GM12878 (cell line): ENCODE data around the gene MPDZ. TPM values are rescaled to one million over a fixed set of nuclear protein-coding genes. Genes with fewer than 3 reads are reported as not detected.

Experiments used
- ATAC-seq: fragments of 200-7000 bp; cut with Tn5 transposase; 3 replicates; pipeline ENCODE4 v1.9.1; 2020; ENCODE audit warnings: mild to moderate bottlenecking, moderate library complexity
- BruUV-seq: library from RNA; stranded (reverse); fragments of 400-500 nt; replicated peaks from 2 replicates; lab custom pipeline; 2021; lab: Mats Ljungman, UMichigan
- CTCF ChIA-PET: fragments of 300-600 bp; sonication (Branson Sonifier 250); formaldehyde crosslinking; extraction: SDS; loops from one replicate; lab custom pipeline; 2021; ENCODE audit warnings: inconsistent platforms; lab: Yijun Ruan, JAX
- POLR2A ChIA-PET: fragments of 350-600 bp; formaldehyde crosslinking; extraction: SDS; loops from one replicate; lab custom pipeline; 2021; ENCODE audit warnings: inconsistent platforms; lab: Charles Lee
- RAD21 ChIA-PET: fragments of 300-600 bp; sonication (Branson Sonifier 250); formaldehyde crosslinking; loops from one replicate; lab custom pipeline; 2023; ENCODE audit warnings: antibody characterized with exemption; ENCODE audit not compliant: unreplicated experiment; lab: Charles Lee
- SMC1A ChIA-PET: fragments of 300-600 bp; sonication (Branson Sonifier 250); formaldehyde crosslinking; loops from one replicate; lab custom pipeline; 2023; ENCODE audit not compliant: unreplicated experiment, uncharacterized antibody; lab: Charles Lee
- DNase-seq: peaks from one replicate; pipeline ENCODE4 v3.0.0-alpha.2; 2011; ENCODE audit warnings: low read depth, low spot score
- FAIRE-seq: peaks from 3 replicates; lab custom pipeline; 2011; peaks lifted over from hg19 to GRCh38; lab: Jason Lieb, UNC
- H2AFZ ChIP-seq: 2 replicates; pipeline ENCODE4 v1.6.0; 2011; ENCODE audit warnings: low read depth, low read length, control low read depth; ENCODE audit not compliant: control insufficient read depth
- H3K27ac ChIP-seq: 2 replicates; pipeline ENCODE4 v1.5.1; 2011; ENCODE audit warnings: control low read depth; ENCODE audit not compliant: control insufficient read depth, insufficient read depth
- H3K27me3 ChIP-seq, 2 experiments: replicated peaks in 1 of 2; 2 replicates each; pipeline versions ENCODE4 v1.6.0 to v1.6.1; 2011; ENCODE audit warnings: low read length in 1 of 2; ENCODE audit not compliant: control insufficient read depth in 2 of 2, insufficient read depth in 2 of 2
- H3K36me3 ChIP-seq, 2 experiments: 2 replicates each; pipeline ENCODE4 v1.5.1; 2011; ENCODE audit warnings: low read length in 1 of 2; ENCODE audit not compliant: control insufficient read depth in 2 of 2, insufficient read depth in 2 of 2
- H3K4me1 ChIP-seq: 2 replicates; pipeline ENCODE4 v1.6.1; 2011; ENCODE audit warnings: mild to moderate bottlenecking, low read length, moderate library complexity, mixed read lengths; ENCODE audit not compliant: control insufficient read depth, insufficient read depth
- H3K4me2 ChIP-seq: 2 replicates; pipeline ENCODE4 v1.6.0; 2011; ENCODE audit warnings: control low read depth; ENCODE audit not compliant: control insufficient read depth, insufficient read depth
- H3K4me3 ChIP-seq: fragments of 200-600 bp; sonication (generic); 2 replicates; pipeline ENCODE4 v1.5.1; 2016
- H3K79me2 ChIP-seq: 2 replicates; pipeline ENCODE4 v1.6.0; 2011; ENCODE audit warnings: low read length; ENCODE audit not compliant: control insufficient read depth, insufficient read depth
- H3K9ac ChIP-seq: 2 replicates; pipeline ENCODE4 v1.8.0; 2011; ENCODE audit warnings: low read length, control low read depth, mixed read lengths; ENCODE audit not compliant: control insufficient read depth, insufficient read depth
- H3K9me3 ChIP-seq: replicated peaks from 3 replicates; pipeline ENCODE4 v1.5.1; 2011; ENCODE audit warnings: mild to moderate bottlenecking, low read length; ENCODE audit not compliant: control insufficient read depth, insufficient read depth
- H4K20me1 ChIP-seq: 2 replicates; pipeline ENCODE4 v1.6.0; 2011; ENCODE audit not compliant: control insufficient read depth, insufficient read depth
- ELK1 ChIP-seq: IDR thresholded peaks from 2 replicates; pipeline ENCODE4 v1.6.1; 2012; ENCODE audit warnings: low read depth, low read length, improper control_type of control experiment
- ETV6 ChIP-seq, 2 experiments: fragments of 450-650 bp in 1 of 2; IDR thresholded peaks in 1 of 2; conservative IDR thresholded peaks in 1 of 2; 2 replicates each; pipeline ENCODE4 v1.6.1; 2014; ENCODE audit warnings: antibody characterized with exemption in 1 of 2, borderline replicate concordance in 1 of 2, low read depth in 1 of 2, mild to moderate bottlenecking in 1 of 2, moderate library complexity in 1 of 2
- PAX5 ChIP-seq: IDR thresholded peaks from 2 replicates; pipeline ENCODE4 v1.6.1; 2011; ENCODE audit warnings: low read depth, low read length, borderline replicate concordance
- TBL1XR1 ChIP-seq: IDR thresholded peaks from 2 replicates; pipeline ENCODE4 v1.6.1; 2012; ENCODE audit warnings: low read depth, low read length, improper control_type of control experiment
- ZNF384 ChIP-seq: IDR thresholded peaks from 2 replicates; pipeline ENCODE4 v1.6.1; 2012; ENCODE audit warnings: low read depth, mild to moderate bottlenecking, low read length, improper control_type of control experiment, borderline replicate concordance
- WGBS: methylation state at CpG from one replicate; pipeline ENCODE4 v1.1.6; 2016; ENCODE audit warnings: low lambda C conversion rate; ENCODE audit not compliant: insufficient replicate concordance, insufficient coverage; ENCODE audit errors: missing lambda C conversion rate; 5-methylcytosine and 5-hydroxymethylcytosine counted together
- in situ Hi-C: fragments of 300-500 bp; cut with MboI; formaldehyde crosslinking; loops from 9 replicates; pipeline ENCODE4 v1.14.3; 2018; ENCODE audit warnings: mixed read lengths
- intact Hi-C: fragments of 100-400 bp; cut with micrococcal nuclease; formaldehyde crosslinking; loops from one replicate; pipeline ENCODE4 v1.14.2; 2022; ENCODE audit not compliant: unreplicated experiment
- polyA plus RNA-seq, 11 experiments: library from polyadenylated mRNA; depleted of rRNA in 4 of 11; unstranded in 6 of 11; stranded (reverse) in 5 of 11; fragments of >200 nt; fragmentation: Nextera tagmentation in 4 of 11; fragmentation: Illumina TruSeq in 1 of 11; extraction: Ambion mirVana in 4 of 11; extraction: Trizol in 1 of 11; gene quantifications; 1 replicate in 1 of 11; 2 replicates in 10 of 11; pipeline versions ENCODE4 v1.2.1 to v1.2.3, GENCODE V29; 2011 to 2016; ENCODE audit warnings: inconsistent platforms in 2 of 11, missing spikeins in 2 of 11, low read depth in 1 of 11
- total RNA-seq, 4 experiments: library from RNA; depleted of rRNA in 3 of 4; stranded (reverse); fragments of >200 nt in 3 of 4; fragmentation: Illumina TruSeq in 1 of 4; extraction: Trizol in 1 of 4; gene quantifications; 2 replicates each; pipeline versions ENCODE4 v1.2.1 to v1.2.3, GENCODE V29; 2013 to 2021

MPDZ gene
- total and polyA plus RNA-seq, 10 of the 15 experiments (the other 5 are each of a cell fraction or from before 2014, with no cell fraction given): 0.36 TPM; not detected in 9

- no peak for ATAC-seq
- Histone ChIP-seq H3K9me3 (no peaks in the 10 kb centered on the region), H3K27ac (no peak overlapping the region), H3K36me3 (no peaks in the 10 kb centered on the region), H3K79me2 (no peaks in the 10 kb centered on the region), H3K4me3 (no peak overlapping the region), H4K20me1 (no peaks in the 10 kb centered on the region), H3K4me2 (no peak overlapping the region), H2AFZ (no peak overlapping the region), H3K9ac (no peak overlapping the region), H3K4me1 (no peaks in the 10 kb centered on the region), H3K27me3 (no peaks in the 10 kb centered on the region)
- FAIRE-seq: no peak
- SMC1A ChIA-PET: no interaction called here
- CTCF ChIA-PET: no interaction called here
- intact Hi-C loops (no loop called here), in situ Hi-C loops (no loop called here)
- DNase-seq: no peak
- POLR2A ChIA-PET: no interaction called here
- TF ChIP-seq ELK1: no peak
- TF ChIP-seq ETV6 (conservative IDR thresholded peaks at IDR 0.05 in 1 of 2, IDR thresholded peaks at IDR 0.05 in 1 of 2; ENCODE audit: borderline replicate concordance in 1 of 2, low read depth in 1 of 2): no peak
- TF ChIP-seq ZNF384: no peak
- WGBS: 3% methylated on average over 2 of the region's 2 CpGs
- RAD21 ChIA-PET: no interaction called here
- no TSS peak for BruUV-seq
These were observed 161.2 kb downstream of the MPDZ start for GRCh38 chr9:13118313-13118712.

GRCh38 chr9:13116292-13116691, 163.2 kb downstream of the MPDZ start:
- no peaks in the 10 kb centered on the region for H3K27me3 ChIP-seq
- ChIA-PET SMC1A (no interaction called here), CTCF (no interaction called here), RAD21 (no interaction called here), POLR2A (no interaction called here)
- H3K4me2 ChIP-seq: no peak overlapping the region
- no peak for ATAC-seq
- H3K36me3 ChIP-seq: no peaks in the 10 kb centered on the region
- H3K9ac ChIP-seq: no peak overlapping the region
- no peaks in the 10 kb centered on the region for H3K79me2 ChIP-seq
- H4K20me1 ChIP-seq: no peaks in the 10 kb centered on the region
- H3K9me3 ChIP-seq: no peaks in the 10 kb centered on the region
- intact Hi-C loops (no loop called here), in situ Hi-C loops (no loop called here)
- FAIRE-seq: no peak
- no peak overlapping the region for H3K27ac ChIP-seq
- DNase-seq: no peak
- 13% methylated on average over 2 of the region's 2 CpGs for WGBS
- no TSS peak for BruUV-seq
- no peak overlapping the region for H2AFZ ChIP-seq
- no peaks in the 10 kb centered on the region for H3K4me1 ChIP-seq
- no peak overlapping the region for H3K4me3 ChIP-seq
- no peak for TF ChIP-seq TBL1XR1
- no peak for TF ChIP-seq PAX5
